ENCODE results near the gene SLC26A11.

DNA sequence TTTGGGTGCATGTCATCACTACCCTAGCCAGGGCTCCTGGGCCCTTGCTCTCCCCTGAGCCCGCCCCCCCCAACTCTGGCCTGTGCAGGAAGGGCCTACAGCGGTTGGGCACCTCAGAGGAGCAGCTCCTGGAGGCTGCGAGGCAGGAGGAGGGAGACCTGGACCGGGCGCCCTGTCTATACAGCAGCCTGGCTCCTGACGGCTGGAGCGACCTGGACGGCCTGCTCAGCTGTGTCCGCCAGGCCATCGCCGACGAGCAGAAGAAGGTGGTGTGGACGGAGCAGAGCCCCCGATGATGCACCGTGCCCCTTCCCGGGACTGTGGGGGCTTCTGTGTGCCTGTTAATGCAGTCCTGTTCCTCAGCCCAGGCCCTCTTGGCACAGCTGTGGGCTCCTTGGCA, 12.2 kb upstream of the SLC26A11 start:
- no peak for TF ChIP-seq POLR2AphosphoS5 (IDR thresholded peaks at IDR 0.05; ENCODE audit: low read depth, low read length)
- no peak for TF ChIP-seq POLR2A (IDR thresholded peaks at IDR 0.05; ENCODE audit: low read depth, low read length)

Measured in GM12892 (cell line).